IMR-90 (cell line): ENCODE data around the gene TMEM53.

ENCODE experiments used
- BHLHE40 ChIP-seq: fragments of 150-350 bp; IDR thresholded peaks from 2 replicates; pipeline ENCODE4 v1.6.1; 2016; ENCODE audit warnings: mild to moderate bottlenecking, low read depth, low read length
- CHD1 ChIP-seq: IDR thresholded peaks from 2 replicates; pipeline ENCODE4 v1.6.1; 2012; ENCODE audit warnings: low read depth, low read length, improper control_type of control experiment
- CTCF ChIP-seq: conservative IDR thresholded peaks from 2 replicates; pipeline ENCODE4 v1.5.1; 2012; ENCODE audit warnings: mild to moderate bottlenecking, low read depth, low read length, improper control_type of control experiment
- ELK1 ChIP-seq: fragments of 150-350 bp; IDR thresholded peaks from 2 replicates; pipeline ENCODE4 v1.6.1; 2016; ENCODE audit warnings: low read depth, mild to moderate bottlenecking, low read length, moderate library complexity, borderline replicate concordance
- MAFK ChIP-seq: IDR thresholded peaks from 2 replicates; pipeline ENCODE4 v1.6.1; 2012; ENCODE audit warnings: low read depth, low read length, improper control_type of control experiment
- MAZ ChIP-seq: IDR thresholded peaks from 2 replicates; pipeline ENCODE4 v1.6.1; 2012; ENCODE audit warnings: low read depth, mild to moderate bottlenecking, low read length, improper control_type of control experiment, moderate library complexity, borderline replicate concordance
- MXI1 ChIP-seq: IDR thresholded peaks from 2 replicates; pipeline ENCODE4 v1.6.1; 2012; ENCODE audit warnings: low read depth, mild to moderate bottlenecking, low read length, moderate library complexity, borderline replicate concordance
- POLR2A ChIP-seq: IDR thresholded peaks from 2 replicates; pipeline ENCODE4 v1.6.1; 2012; ENCODE audit warnings: mild to moderate bottlenecking, low read depth, low read length
- RAD21 ChIP-seq: IDR thresholded peaks from 2 replicates; pipeline ENCODE4 v1.6.1; 2012; ENCODE audit warnings: low read length, improper control_type of control experiment
- SMC3 ChIP-seq: fragments of 150-350 bp; IDR thresholded peaks from 2 replicates; pipeline ENCODE4 v1.6.1; 2016; ENCODE audit warnings: low read depth, mild to moderate bottlenecking, antibody characterized with exemption, low read length, moderate library complexity
- USF2 ChIP-seq: fragments of 150-350 bp; IDR thresholded peaks from 2 replicates; pipeline ENCODE4 v1.6.1; 2017; ENCODE audit warnings: mild to moderate bottlenecking, antibody characterized with exemption, low read length, low read depth

GRCh38 chr1:44609768-44610526 is 64.3 kb downstream of the TMEM53 start:
- TF ChIP-seq CTCF (no peak), BHLHE40 (no peak), ELK1 (no peak), RAD21 (no peak), SMC3 (no peak), POLR2A (no peak), MAFK (no peak), MXI1 (no peak), USF2 (no peak), MAZ (no peak), CHD1 (no peak)
